ENCODE measurements around the gene HSCB.
"Not testable (repeated sequence)": the region's sequence is repeated elsewhere in the genome, so short reads cannot be mapped to it uniquely, and the experiment has no call there.

Gene HSCB

DNA sequence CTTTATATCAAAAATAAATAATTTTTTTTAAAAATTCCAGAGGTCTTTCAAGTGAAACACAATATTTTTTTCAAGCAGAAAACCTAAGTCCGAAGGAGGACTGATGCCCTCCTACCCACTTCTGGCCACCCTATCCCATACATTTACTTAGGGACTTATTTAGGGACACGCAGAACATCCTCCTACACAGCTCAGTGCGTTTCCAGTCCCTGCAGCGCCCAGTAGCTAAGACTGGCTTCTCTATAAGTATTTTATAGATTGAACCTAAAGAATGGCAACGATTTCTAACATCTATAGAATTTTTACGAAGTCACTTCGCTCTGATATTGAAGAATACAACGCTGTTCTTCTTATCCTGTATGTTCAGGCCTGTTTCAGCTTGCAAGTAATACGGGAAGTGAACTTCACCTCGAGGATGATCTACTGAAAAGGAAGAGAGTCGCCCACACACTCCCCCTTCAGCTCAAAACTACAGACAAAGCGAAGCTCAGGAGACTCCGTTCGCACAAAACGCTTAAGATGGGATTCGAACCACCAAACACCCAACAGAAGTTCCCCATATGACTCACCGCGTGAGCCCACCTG is 547 bp upstream of the HSCB start:
- ATAC-seq: no peak

DNA sequence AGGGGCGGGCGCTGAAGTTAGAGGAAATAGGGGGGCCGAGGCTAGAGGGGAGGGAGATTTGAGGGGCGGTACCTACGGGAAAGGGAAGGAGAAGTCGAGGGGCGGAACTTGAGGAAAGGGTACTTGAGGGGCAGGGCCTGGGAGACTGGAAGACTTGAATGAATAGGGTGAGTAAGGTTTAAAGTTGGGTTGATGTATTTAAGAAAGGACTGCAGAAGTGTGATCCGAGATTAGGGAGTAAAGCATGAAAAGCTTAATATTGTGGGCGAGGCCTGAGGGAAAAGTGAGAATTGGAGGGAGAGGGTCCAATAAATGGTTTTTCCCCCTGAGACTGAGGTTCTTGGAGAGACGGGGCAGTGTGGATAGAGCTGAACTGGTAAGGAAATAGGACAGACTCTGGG is 723 bp downstream of the HSCB start:
- ATAC-seq: no peak

DNA sequence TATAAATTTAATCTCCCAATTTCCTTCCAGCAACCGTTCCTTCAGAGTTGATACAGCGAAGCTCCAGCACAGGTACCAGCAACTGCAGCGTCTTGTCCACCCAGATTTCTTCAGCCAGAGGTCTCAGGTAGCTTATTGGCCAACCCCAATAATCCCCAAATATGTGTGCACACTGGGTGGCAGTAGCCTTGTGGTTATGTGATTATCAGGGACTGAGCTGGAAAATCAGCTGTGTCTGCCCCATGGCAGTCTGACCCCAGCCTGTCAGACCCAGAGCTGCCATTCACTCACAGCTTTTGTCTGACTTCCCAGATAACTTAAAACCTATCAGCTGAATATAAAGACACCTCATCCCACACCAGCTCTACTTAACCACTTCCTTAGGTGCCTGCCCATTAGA is 2.0 kb downstream of the HSCB start:
- ATAC-seq: no peak

DNA sequence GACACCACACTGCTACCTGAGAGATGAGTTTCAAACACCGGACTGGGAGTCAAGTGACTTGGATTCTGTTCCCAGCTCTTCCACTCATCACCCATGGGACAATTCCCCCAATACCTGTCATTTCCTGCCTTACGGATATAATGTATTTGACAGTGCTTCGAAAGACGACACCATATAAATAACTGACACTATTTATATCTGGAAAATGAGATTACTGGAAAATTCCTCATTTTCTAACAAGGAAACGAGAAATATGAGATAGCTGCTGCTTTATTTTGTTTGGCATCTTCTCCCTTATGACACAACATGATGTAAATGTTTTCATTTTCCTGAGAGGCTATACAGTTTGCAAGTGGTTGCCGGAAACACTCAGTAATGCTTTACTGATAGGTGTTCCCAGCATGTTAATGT is 8.6 kb downstream of the HSCB start:
- ATAC-seq: no peak

DNA sequence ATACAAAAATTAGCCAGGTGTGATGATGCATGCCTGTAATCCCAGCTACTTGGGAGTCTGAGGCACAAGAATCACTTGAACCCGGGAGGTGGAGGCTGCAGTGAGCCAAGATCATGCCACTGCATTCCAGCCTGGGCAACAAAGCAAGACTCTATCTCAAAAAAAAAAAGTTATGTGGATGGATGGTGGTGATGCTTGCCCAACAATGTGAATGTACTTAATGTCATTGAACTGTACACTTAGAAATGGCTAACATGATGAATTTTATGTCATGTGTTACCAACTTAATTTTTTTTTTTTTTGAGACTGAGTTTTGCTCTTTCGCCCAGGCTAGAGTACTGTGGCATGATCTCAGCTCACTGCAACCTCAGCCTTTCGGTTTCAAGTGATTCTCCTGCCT is 12.7 kb downstream of the HSCB start:
- ATAC-seq: not testable (repeated sequence)

DNA sequence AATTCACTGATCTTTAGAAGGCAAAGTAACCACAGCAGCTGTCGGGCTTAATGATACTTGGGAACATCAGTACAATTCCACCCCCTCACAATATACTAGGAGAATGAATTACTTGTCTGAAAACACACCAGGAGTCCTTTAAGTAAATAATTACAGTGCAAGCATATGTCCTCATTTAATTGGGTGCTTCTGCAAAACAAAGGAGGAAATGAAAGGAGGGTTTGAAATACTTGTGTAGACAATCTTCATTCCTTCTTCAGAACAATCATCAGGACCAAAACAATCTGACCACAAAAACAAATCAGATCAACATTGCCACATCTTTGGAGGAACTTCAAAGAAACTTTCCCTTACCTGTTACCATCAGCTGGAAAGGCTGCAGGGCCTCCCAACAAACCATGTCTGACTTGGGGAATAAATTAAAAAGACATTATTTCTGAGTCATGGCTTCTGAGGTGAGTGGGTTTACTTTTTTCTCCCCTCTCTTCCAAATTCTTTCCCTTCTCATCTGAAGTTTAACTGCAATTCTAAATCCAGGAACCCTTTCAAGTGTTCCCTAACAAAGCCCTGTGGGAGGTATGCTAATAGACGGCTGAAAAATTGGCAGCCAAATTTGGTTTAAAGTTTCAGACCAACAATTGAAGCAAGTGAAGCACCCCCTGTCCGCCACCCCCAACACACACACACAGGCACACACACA is 18.2 kb downstream of the HSCB start:
- ATAC-seq: no peak

DNA sequence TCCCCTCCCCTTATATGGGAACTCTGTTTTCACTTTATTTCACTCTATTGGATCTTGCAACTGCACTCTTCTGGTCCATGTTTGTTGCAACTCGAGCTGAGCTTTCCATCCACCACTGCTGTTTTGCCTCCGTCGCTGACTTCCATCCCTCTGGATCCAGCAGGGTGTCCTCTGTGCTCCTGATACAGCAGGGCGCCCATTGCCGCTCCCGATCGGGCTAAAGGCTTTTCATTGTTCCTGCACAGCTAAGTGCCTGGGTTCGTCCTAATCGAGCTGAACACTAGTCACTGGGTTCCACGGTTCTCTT is 19.6 kb downstream of the HSCB start:
- ATAC-seq: no peak

DNA sequence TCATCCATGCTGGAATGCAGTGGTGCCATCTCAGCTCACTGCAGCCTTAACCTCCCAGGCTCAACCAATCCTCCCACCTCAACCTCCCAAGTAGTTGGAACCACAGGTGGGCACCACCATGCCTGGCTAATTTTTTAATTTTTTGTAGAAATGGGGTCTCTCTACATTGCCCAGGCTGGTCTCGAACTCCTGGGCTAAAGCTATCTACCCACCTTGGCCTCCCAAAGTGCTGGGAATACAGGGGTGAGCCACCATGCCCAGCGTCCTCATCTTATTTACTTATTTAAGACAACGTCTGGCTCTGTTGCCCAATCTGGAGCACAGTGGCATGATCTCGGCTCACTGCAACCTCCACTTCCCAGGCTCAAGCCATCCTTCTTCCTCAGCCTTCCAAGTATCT is 20.2 kb downstream of the HSCB start:
- ATAC-seq: not testable (repeated sequence)

DNA sequence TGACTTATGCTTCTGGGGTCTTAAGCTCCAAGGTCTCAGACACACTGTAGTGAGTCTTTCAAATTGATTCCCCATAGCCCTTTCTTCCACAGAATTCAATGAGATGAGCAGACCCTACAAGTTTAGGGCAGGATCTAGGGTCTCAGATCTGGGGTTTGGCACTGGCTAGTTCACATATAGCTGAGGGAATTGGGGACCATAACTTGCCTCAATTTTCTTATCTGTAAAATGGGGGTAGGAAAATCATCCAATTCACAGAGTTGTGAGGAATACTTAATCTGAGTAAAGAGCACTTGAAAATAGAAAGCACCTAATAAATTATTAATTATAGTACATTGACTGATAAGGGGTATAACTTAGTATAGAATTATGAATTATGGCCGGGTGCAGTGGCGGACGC is 24.8 kb downstream of the HSCB start:
- no peak for ATAC-seq

DNA sequence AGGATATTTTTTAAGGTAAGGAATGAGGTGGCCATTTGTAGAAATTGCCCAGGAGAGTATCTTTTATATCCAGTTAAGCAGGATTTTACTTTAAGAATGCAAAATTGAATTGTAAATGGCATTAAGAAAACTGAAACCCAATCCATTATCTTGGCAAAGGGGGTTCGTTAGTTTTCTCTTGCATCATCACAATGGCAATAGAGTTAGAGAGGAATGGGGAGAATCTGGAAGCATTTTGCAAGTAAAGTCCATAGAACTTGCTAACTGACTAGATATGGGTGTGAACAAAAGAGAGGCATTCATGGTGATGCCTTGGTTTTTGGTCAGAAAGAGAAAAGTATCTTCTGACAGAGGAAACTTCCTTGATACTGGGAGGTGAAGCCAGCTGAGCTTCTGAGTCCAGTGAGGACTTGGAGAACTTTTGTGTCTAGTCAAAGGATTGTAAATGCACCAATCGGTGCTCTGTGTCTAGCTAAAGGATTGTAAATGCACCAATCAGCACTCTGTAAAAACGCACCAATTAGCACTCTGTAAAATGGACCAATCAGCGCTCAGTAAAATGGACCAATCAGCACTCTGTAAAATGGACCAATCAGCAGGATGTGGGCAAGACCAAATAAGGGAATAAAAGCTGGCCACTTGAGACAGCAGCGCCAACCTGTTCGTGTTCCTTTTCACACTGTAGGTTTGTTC is 27.0 kb downstream of the HSCB start:
- no peak for ATAC-seq

DNA sequence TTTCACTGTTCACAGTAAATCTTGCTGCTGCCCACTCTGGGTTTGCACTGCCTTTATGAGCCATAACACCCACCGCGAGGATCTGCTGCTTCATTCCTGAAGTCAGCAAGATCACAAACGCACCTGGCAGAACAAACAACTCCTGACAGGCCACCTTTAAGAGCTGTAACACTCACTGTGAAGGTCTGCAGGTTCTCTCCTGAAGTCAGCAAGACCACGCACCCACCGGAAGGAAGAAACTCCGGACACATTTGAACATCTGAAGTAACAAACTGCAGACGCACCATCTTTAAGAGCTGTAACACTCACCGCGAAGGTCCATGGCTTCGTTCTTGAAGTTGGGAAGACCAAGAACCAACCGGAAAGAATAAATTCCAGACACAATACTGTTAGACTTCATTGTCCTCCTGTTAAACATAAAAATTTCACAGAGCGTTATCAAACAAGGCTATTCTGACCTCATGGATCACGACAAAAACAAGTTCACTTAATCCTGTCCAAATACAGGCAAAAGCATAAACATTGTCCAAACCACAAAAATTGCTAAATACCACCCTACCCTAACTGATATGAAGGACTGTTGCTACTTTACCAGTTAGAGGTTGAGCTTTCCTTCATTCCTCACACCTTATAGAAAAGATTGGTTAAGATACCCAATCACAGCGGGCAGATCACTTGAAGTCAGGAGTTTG is 27.7 kb downstream of the HSCB start:
- ATAC-seq: no peak

DNA sequence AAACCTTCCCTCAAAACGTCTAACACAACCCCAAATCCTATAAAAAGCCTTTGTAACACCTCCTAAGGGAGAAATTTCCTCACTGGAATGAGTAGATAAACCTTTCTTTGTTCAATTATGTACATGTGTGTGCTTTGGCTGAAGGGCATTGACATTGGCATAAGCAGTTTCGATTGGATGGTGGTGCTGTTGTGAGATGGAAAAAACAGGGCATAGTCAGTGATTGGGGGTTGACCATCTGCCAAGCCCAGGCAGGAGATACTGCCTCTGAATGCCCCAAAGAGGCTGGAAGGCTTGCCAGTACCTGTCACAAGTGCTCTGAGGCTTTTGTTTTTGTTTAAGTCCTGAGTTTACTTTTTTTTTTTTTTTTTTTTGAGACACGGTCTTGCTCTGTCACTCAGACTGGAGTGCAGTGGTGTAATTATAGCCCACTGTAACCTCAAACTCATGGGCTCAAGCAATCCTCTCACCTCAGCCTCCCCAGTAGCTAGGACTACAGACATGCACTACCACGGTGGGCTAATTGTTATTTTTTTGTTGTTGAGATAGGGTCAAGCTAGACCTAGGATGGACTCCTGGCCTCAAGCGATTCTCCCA is 29.5 kb downstream of the HSCB start:
- no peak for ATAC-seq

DNA sequence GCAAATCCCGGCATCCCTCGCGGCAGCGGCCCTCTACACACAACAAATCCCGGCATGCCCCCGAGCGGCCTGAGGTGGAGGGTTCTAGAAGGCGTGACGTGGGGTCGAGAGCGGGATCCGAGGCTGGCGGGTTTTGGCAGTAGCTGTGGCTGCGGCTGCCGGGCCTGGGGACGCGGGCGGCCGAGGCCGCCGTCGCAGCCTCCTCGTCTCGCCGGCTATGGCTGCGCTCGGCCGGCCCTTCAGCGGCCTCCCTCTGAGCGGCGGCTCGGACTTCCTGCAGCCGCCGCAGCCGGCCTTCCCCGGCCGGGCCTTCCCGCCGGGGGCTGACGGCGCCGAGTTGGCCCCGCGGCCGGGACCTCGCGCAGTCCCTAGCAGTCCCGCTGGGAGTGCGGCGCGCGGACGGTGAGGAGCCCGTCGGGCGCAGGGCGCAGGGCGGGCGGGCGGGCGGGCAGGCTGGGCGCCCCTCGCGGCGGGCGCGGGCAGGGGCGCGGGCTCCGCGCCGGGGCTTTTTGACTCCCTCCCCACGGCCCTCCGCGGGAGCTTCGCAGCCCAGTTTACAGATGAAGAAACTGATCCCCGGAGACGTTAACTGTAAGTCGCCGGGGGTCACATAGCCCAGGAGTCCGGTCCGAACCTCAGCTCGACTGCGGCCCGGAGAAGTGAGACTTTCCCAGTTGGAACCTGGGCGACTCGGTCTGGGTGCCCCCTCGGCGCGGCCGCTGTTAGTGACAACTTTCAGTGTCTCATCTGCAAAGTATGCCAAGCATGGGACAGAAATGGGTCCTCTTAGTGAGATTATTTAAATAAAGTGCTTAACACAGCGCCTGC is 31.0 kb downstream of the HSCB start, which contains the start of gene CCDC117:
Gene CCDC117 (plus strand): TSS at position 63 of the 828 bp plus-strand sequence. CDS start 155 bp downstream, at position 218.
- ATAC-seq: peak; percentile 89 to 90

DNA sequence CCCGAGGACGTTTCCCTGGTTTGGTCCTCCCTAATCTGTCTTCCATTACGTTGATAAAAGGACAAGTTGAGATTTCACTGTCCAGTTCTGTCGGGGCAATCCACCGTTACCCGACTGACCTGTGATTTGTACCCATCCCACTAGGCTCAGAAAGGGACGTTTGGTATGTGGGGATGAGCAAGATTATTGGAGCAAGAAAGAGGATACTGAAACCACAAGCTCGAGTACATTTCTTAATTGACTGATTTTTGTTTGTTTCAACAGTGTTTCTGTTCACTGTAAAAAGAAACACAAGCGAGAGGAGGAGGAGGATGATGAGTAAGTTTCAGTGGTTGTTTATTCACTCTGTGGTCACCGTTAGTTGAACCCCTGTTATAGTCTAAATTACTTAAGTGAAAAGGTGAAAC is 31.6 kb downstream of the HSCB start:
- ATAC-seq: peak; percentile 69 to 71

DNA sequence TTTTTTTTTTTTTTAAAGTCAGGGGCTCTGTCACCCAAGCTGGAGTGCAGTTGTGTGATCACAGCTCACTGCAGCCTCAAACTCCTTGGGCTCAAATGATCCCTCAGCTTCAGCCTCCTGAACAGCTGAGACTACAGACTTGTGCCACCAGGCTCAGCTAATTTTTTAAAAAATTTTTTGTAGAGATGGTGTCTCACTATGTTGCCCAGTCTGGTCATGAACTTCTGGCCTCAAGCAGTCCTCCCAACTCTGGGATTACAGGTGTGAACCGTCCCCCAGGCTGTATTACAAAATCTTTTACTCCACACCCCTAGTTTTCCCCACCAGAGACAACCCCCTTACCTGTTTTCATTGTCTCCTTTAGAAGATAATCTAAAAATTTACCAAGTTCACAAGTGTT is 32.5 kb downstream of the HSCB start:
- no peak for ATAC-seq

DNA sequence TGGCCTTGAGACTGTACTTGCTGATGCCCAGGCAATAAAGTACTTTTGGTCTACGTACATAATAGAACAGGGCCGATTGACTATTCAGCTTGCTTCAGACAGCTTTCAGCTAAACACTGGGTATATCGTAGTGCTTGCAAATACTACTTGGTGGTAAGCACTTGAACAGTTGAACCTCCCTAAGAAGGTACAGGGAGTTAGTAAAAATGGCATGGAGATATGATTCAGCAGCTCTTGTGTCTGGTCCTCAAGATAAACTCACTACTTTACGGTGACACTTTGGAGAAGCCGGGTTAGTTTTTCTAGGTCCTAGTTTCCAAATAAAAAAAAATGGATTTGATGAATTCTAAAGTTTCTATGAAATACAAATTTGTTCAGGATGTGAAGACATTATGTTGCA is 38.0 kb downstream of the HSCB start:
- ATAC-seq: no peak

DNA sequence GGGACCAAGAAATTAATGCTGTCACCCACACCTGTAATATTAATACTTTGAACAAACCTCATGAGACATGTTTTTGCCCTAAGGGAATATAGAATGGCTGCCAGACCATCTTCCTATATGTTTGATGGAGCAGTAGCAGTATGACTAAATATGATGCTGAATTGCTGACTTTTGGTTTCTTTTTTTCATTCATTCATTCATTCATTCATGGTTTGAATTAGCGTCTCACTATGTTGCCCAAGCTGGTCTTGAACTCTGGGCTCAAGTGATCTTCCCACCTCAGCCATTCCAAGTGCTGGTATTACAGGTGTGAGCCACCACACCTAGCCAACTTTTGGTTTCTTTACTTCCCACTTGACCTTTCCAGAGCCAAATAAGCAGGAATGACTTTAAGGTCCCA is 38.5 kb downstream of the HSCB start:
- no peak for ATAC-seq

DNA sequence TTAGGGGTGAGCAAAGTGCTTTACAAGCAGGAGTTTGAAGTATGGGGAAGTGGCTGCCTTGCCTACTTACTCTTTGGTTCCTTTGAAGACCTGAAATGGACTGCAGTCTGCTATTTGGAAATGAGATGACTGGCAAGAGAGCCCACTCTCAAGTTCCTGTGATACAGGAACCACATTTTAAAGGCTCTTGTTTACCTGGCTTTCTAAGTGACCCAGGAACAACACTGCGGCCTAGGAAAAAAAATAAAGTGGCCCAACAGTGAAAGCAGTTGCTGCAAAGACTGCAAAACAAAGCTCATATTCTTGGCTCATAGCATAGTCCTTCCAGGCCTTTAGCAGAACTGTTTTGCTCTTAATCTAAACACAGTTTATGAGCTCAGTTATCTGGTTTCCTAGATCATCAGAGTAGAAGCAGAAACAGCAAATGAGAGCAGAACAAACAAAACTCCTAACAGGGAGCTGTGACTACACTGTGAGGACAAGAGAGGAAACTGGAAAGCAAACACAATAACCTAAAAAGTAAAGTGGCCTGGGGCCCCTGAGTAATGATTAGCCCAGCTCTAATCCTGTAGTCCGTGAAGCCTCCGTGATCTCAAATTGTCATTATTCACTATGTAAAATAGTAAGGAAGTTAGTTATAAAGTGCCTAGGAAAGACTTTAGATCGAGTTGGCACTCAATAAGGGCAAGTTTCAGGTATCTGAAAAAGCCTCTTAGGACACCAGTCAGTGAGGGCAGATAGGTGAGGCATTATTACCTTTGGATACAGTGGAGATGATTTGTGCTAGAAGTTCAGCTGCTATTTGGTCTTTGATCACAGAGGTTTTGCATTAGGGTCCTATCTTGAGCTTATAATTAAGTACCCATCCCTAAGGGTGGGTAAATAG is 42.2 kb downstream of the HSCB start:
- no peak for ATAC-seq

DNA sequence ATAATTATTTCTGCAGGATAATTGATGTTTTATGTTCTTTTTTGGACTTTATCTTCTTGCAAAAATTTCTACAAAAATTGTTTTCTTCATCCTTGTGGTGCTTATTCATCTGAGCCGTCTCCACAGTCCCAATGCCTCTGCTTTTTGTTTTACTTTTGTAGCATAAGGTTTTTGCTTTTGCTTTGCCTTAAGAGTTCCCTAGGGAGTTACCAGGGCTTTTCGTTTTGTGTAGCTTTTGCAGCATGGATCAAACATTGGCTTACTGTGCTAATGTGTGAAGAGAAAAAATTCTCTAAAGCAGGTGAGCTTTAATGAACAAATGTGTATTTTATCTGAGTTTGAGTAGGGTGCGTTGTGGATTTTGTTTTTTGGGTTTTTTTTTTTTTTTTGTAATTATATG is 46.8 kb downstream of the HSCB start:
- ATAC-seq: no peak

DNA sequence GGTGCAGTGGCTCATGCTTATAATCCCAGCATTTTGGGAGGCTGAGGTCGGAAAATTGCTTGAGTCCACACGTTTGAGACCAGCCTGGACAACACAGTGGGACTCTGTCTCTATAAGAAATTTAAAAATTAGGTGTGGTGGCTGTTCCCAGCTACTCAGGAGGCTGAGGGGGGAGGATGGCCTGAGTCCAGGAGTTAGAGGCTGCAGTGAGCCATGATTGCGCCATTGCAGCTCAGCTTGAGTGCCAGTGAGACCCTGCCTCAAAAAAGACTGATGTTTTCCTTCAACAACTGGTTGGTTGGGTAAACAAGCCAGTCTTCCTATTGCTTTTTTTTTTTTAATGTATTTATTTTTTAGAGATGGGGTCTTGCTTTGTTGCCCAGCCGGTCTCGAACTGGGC is 49.3 kb downstream of the HSCB start:
- no peak for ATAC-seq

DNA sequence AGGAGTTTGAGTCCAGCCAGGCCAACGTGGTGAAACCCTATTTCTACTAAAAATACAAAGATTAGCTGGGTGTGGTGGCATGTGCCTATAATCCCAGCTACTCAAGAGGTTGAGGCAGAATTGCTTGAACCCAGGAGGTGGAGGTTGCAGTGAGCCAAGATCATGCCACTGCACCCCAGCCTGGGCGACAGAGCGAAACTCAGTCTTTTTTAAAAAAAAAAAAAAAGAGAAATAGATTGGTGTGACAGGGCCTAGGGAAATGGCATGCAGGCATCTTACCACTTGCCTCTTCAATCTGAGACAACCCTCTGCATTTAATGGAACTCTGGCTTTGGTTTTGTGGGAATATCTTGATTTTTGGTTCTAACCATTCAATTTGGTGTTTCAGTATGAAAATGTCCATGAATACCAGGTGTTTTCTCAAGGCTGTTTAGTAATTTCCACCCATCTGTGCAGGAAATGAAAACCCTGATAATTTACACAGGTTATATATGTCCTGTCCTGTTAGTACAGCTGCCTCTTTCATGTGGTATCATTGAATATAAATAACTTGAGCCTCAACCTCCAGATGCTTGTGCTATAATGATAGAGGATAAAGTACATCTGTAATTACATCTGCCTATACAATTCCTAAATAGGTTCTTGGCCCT is 50.1 kb downstream of the HSCB start:
- ATAC-seq: no peak
